ENCODE results near the gene PIP4P1. TPM values are rescaled to one million over a fixed set of nuclear protein-coding genes. Genes with fewer than 3 reads are reported as not detected.
A peak's percentile ranks its signal among the peaks of the same experiment; 100 is the strongest.

The PIP4P1 gene
- total RNA-seq, 4 donors from 2014 or later, result 16.4 to 39.1 (median 22.8) TPM

DNA sequence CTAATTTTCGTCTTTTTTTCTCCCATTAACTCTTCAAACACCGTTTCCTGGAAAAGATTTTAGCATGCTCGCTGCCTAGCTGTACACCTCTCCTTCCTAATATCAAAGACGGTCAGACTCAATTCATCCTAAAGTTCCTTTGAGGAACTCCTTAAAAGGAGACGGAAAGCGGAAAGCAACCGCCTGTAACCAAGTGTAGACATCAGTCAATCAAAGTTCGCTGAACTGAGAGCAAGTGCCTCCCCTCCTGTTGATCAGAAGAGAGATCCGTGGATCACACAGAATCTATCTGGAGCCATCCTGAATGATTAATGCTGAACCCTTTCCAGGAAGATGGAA is 47.5 kb downstream of the PIP4P1 start:
- TF ChIP-seq, protein P1, sequence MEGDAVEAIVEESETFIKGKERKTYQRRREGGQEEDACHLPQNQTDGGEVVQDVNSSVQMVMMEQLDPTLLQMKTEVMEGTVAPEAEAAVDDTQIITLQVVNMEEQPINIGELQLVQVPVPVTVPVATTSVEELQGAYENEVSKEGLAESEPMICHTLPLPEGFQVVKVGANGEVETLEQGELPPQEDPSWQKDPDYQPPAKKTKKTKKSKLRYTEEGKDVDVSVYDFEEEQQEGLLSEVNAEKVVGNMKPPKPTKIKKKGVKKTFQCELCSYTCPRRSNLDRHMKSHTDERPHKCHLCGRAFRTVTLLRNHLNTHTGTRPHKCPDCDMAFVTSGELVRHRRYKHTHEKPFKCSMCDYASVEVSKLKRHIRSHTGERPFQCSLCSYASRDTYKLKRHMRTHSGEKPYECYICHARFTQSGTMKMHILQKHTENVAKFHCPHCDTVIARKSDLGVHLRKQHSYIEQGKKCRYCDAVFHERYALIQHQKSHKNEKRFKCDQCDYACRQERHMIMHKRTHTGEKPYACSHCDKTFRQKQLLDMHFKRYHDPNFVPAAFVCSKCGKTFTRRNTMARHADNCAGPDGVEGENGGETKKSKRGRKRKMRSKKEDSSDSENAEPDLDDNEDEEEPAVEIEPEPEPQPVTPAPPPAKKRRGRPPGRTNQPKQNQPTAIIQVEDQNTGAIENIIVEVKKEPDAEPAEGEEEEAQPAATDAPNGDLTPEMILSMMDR (IDR thresholded peaks at IDR 0.05), result no peak
- no peak for TF ChIP-seq POLR2A (IDR thresholded peaks at IDR 0.05)
- intact Hi-C loops (cut with DNase I; ENCODE audit: low total_unique reads), result no loop called here
- Histone ChIP-seq H3K4me1 (no peaks in the 10 kb centered on the region), H3K9me3 (no peaks in the 10 kb centered on the region), H3K4me3 (peak overlapping the region; percentile 62 to 77), H3K27ac (peak overlapping the region; percentile 96 to 97), H3K36me3 (no peaks in the 10 kb centered on the region), H3K27me3 (no peaks in the 10 kb centered on the region)
- no peak for DNase-seq

DNA sequence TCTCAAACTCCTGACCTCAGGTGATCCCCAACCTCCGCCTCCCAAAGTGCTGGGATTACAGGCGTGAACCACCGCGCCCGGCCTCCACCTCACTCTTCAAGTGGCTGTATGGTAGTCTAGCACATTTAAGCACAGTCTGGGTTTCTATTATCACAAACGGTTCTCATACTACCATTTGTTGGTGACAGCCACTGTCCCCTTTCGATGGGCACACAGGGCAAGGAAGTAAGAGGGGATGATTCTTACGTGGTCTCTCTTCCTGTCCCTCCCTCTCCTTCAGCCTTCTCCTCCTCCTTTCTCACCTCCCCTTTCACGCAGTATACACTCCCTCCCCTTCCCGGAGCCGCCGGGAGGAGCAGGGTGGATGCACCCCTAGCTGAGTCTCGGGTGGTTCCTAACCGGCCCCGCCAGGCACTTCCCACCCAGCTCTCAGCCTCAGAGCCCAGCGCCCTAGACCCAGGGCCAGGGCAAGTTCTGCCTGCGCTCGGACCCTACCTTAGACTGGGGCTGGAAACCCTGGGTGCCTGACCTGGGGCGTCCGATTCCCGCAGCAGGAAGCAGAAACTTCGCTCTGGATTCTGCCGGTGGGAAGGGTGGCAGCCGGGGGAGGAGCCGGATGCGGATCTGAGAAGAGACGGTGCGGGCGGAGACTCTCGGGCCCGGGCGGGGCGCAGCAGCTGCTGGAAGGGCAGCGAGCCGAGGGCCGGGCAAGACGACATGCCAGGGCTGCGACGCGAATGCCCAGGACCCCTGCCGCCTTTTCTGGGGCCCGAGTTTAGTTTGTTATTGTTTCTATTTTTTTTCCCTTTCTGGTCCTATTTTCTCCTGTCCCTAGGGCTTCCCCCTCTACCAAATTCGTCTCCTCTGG is 48.1 kb downstream of the PIP4P1 start, which contains the start of gene TEP1:
Gene TEP1, minus strand, starts transcription at position 626 of the 868 bp plus-strand sequence. CDS start 5,062 bp downstream, outside the sequence.
- TF ChIP-seq, protein P1 (IDR thresholded peaks at IDR 0.05), result peak in 2 of 4 experiments; percentile 8 to 10
- peak in 1 of 2 donors; percentile 67 for TF ChIP-seq POLR2A (IDR thresholded peaks at IDR 0.05)
- peak; percentile 84 to 87 for DNase-seq
- peak within 1 kb of the TSS; percentile 62 to 77 for H3K4me3 ChIP-seq
- no peaks in the 10 kb centered on the region for H3K9me3 ChIP-seq
- no peaks in the 10 kb centered on the region for H3K4me1 ChIP-seq
- peak within 1 kb of the TSS; percentile 96 to 97 for H3K27ac ChIP-seq
- H3K27me3 ChIP-seq, result no peaks in the 10 kb centered on the region
- no peaks in the 10 kb centered on the region for H3K36me3 ChIP-seq
- intact Hi-C loops (cut with DNase I; ENCODE audit: low total_unique reads), result no loop called here

- no peaks in the 10 kb centered on the region for H3K27me3 ChIP-seq
- DNase-seq, result no peak
- intact Hi-C loops (cut with DNase I; ENCODE audit: low total_unique reads), result no loop called here
- H3K27ac ChIP-seq, result peak overlapping the region; percentile 96 to 97
- H3K36me3 ChIP-seq, result no peaks in the 10 kb centered on the region
- peak overlapping the region; percentile 62 to 77 for H3K4me3 ChIP-seq
- H3K9me3 ChIP-seq, result no peaks in the 10 kb centered on the region
- TF ChIP-seq, protein P1 (IDR thresholded peaks at IDR 0.05), result no peak
- no peak for TF ChIP-seq POLR2A (IDR thresholded peaks at IDR 0.05)
- H3K4me1 ChIP-seq, result no peaks in the 10 kb centered on the region
These were observed 48.8 kb downstream of the PIP4P1 start for GRCh38 chr14:20412411-20412810.

DNA sequence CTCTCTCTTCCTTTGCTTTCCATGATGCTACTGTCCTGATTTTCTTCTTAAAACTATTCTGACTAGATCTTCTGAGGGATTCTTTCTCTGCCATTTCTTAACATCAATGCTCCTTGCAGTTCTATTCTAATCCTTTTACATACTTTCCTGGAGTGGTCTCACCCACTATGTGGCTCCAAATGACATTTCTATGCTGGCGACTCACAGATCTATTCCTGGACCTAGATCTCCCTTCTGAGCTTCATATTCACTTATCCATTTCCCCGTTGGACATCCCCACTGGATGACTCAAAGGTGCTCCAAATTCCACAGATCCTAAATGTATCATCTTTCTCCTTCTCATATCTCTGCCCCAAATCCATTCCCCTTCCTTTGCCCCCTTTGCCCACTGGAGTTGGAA is 52.0 kb downstream of the PIP4P1 start:
- intact Hi-C loops (cut with DNase I; ENCODE audit: low total_unique reads), result no loop called here
- no peak for TF ChIP-seq POLR2A (IDR thresholded peaks at IDR 0.05)
- TF ChIP-seq, protein P1 (IDR thresholded peaks at IDR 0.05), result no peak
- no peak overlapping the region for H3K4me3 ChIP-seq
- H3K27me3 ChIP-seq, result no peaks in the 10 kb centered on the region
- no peaks in the 10 kb centered on the region for H3K36me3 ChIP-seq
- H3K4me1 ChIP-seq, result no peaks in the 10 kb centered on the region
- DNase-seq, result no peak
- H3K27ac ChIP-seq, result no peak overlapping the region
- H3K9me3 ChIP-seq, result no peaks in the 10 kb centered on the region

Small RNA genes lying within 50 kb of the gene (small RNA-seq; reads per million reads assigned to genes)
- gene RNA5SP382, result 0.73 reads per million, percentile 28 among the genes with 10 or more reads in this experiment

Other genes with a start within 250 kb of the PIP4P1 start
- gene OR11H6, start 237.7 kb downstream of the PIP4P1 start, total RNA-seq, result not detected
- gene OR11H7, start 232.5 kb downstream of the PIP4P1 start, total RNA-seq, result not detected
- gene OR11H4, start 222.1 kb downstream of the PIP4P1 start, total RNA-seq, result not detected
- gene TTC5, start 155.5 kb downstream of the PIP4P1 start, total RNA-seq, result 10 to 100 TPM in 3 of 4 donors, 1 to 10 TPM in 1; 6.5 to 43.8 (median 17.7) TPM
- 100 to 1,000 TPM in 1 of 4 donors, 10 to 100 TPM in 3; 45.1 to 118 (median 60.4) TPM for gene CCNB1IP1, start 128.2 kb downstream of the PIP4P1 start, total RNA-seq
- gene PARP2, start 117.8 kb downstream of the PIP4P1 start, total RNA-seq, result 10 to 100 TPM in 3 of 4 donors, 1 to 10 TPM in 1; 1.8 to 22.5 (median 16.0) TPM
- 10 to 100 TPM; 13.5 to 44.8 (median 27.0) TPM for gene TEP1, start 47.9 kb downstream of the PIP4P1 start, total RNA-seq
- gene KLHL33, start 25.3 kb downstream of the PIP4P1 start, total RNA-seq, result 1 to 10 TPM in 3 of 4 donors, not detected in 1; 1.3 to 2.8 (median 2.1) TPM
- 100 to 1,000 TPM in 1 of 4 donors, 10 to 100 TPM in 3; 38.7 to 105 (median 53.0) TPM for gene OSGEP, start 6.6 kb downstream of the PIP4P1 start, total RNA-seq
- gene APEX1, start 6.2 kb downstream of the PIP4P1 start, total RNA-seq, result 100 to 1,000 TPM in 1 of 4 donors, 10 to 100 TPM in 3; 52.4 to 208 (median 93.3) TPM
- 10 to 100 TPM; 12.7 to 46.9 (median 14.3) TPM for gene PNP, start 8.0 kb upstream of the PIP4P1 start, total RNA-seq
- under 1 TPM in 1 of 4 donors, not detected in 3; 0.76 TPM for gene RNASE10, start 44.1 kb upstream of the PIP4P1 start, total RNA-seq
- not detected for gene RNASE9, start 99.6 kb upstream of the PIP4P1 start, total RNA-seq
- not detected for gene RNASE11, start 126.6 kb upstream of the PIP4P1 start, total RNA-seq
- not detected for gene RNASE12, start 129.9 kb upstream of the PIP4P1 start, total RNA-seq
- not detected for gene OR6S1, start 180.3 kb upstream of the PIP4P1 start, total RNA-seq
- 100 to 1,000 TPM in 1 of 4 donors, 10 to 100 TPM in 3; 26.3 to 159 (median 76.3) TPM for gene RNASE4, start 223.1 kb upstream of the PIP4P1 start, total RNA-seq
- gene ANG, start 227.3 kb upstream of the PIP4P1 start, total RNA-seq, result 10 to 100 TPM in 3 of 4 donors, 1 to 10 TPM in 1; 4.2 to 20.8 (median 12.2) TPM

Data from uterus (tissue), 4 donors.